GM20431 (cell line): ENCODE data around the gene HIC1.

Source experiments
- in situ Hi-C: fragments of 300-500 bp; cut with MseI, MboI; formaldehyde crosslinking; loops from one replicate; pipeline ENCODE4 v1.15.0; 2020; ENCODE audit warnings: low sequenced_read_pairs; ENCODE audit not compliant: unreplicated experiment

The HIC1 gene

GRCh38 chr17:2090804-2091534 is 36.1 kb downstream of the HIC1 start:
- in situ Hi-C loops: no loop called here

- in situ Hi-C loops: no loop called here
Measured at GRCh38 chr17:2092253-2092652, 37.4 kb downstream of the HIC1 start.

GRCh38 chr17:2093349-2093748 is 38.4 kb downstream of the HIC1 start:
- in situ Hi-C loops: no loop called here

- in situ Hi-C loops: no loop called here
Measured at GRCh38 chr17:2094891-2095535, 40.1 kb downstream of the HIC1 start.

- in situ Hi-C loops: no loop called here
Measured at GRCh38 chr17:2095536-2095910, 40.6 kb downstream of the HIC1 start.

- in situ Hi-C loops: no loop called here
Measured at GRCh38 chr17:2101448-2102257, 46.8 kb downstream of the HIC1 start.

- in situ Hi-C loops: no loop called here
Measured at GRCh38 chr17:2102931-2103809, 48.3 kb downstream of the HIC1 start.

GRCh38 chr17:2105663-2106062 is 50.8 kb downstream of the HIC1 start:
- in situ Hi-C loops: no loop called here

GRCh38 chr17:2106308-2106955 is 51.5 kb downstream of the HIC1 start:
- in situ Hi-C loops: no loop called here

GRCh38 chr17:2107050-2107449 is 52.1 kb downstream of the HIC1 start:
- in situ Hi-C loops: no loop called here

GRCh38 chr17:2107506-2107905 is 52.6 kb downstream of the HIC1 start:
- in situ Hi-C loops: no loop called here

GRCh38 chr17:2108170-2108569 is 53.3 kb downstream of the HIC1 start:
- in situ Hi-C loops: no loop called here

- in situ Hi-C loops: no loop called here
Measured at GRCh38 chr17:2110436-2110835, 55.5 kb downstream of the HIC1 start.

- in situ Hi-C loops: no loop called here
Measured at GRCh38 chr17:2111691-2112090, 56.8 kb downstream of the HIC1 start.
